Astrocyte (in vitro differentiated cells and primary cell): ENCODE data around the gene MOGAT3.

Source experiments
- EZH2 ChIP-seq: IDR thresholded peaks from 2 replicates; pipeline ENCODE4 v1.6.1; 2012; ENCODE audit warnings: mild to moderate bottlenecking, low read length, inconsistent platforms; ENCODE audit not compliant: insufficient read depth
- TF ChIP-seq, protein P1 (sequence below): IDR thresholded peaks from 2 replicates; pipeline ENCODE4 v1.5.1; 2011; ENCODE audit warnings: low read depth, mild to moderate bottlenecking, inconsistent platforms, low read length, moderate library complexity; ENCODE audit not compliant: insufficient read depth

GRCh38 chr7:101162551-101163278 is 38.1 kb downstream of the MOGAT3 start:
- TF ChIP-seq, protein P1, sequence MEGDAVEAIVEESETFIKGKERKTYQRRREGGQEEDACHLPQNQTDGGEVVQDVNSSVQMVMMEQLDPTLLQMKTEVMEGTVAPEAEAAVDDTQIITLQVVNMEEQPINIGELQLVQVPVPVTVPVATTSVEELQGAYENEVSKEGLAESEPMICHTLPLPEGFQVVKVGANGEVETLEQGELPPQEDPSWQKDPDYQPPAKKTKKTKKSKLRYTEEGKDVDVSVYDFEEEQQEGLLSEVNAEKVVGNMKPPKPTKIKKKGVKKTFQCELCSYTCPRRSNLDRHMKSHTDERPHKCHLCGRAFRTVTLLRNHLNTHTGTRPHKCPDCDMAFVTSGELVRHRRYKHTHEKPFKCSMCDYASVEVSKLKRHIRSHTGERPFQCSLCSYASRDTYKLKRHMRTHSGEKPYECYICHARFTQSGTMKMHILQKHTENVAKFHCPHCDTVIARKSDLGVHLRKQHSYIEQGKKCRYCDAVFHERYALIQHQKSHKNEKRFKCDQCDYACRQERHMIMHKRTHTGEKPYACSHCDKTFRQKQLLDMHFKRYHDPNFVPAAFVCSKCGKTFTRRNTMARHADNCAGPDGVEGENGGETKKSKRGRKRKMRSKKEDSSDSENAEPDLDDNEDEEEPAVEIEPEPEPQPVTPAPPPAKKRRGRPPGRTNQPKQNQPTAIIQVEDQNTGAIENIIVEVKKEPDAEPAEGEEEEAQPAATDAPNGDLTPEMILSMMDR: no peak
- TF ChIP-seq EZH2: no peak
